ENCODE data around the gene CD8A.
"Not testable (repeated sequence)": the region's sequence is repeated elsewhere in the genome, so short reads cannot be mapped to it uniquely, and the experiment has no call there.

The CD8A gene

GRCh38 chr2:86776532-86776931 lies 14.2 kb downstream of the CD8A start:
- no peak for DNase-seq

DNA sequence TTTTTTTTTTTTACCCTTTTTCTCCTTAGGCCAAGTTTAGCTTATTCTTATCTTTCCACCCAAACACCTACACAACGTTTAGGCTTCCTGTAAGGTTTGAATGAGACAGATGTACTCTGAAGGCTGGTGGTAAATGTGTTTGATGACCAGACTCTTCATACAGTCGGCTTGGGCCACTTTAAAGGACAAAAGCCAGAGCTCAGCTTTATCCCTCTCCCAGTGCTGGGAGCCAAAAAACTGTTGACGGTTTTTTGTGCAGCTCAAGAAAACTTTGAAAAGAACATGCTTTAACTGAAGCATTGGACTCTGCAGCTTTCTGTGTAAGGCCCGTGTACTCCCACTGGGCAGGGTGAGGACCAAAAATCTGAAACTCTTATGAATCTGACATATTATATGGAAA lies 15.4 kb downstream of the CD8A start:
- DNase-seq = no peak

DNA sequence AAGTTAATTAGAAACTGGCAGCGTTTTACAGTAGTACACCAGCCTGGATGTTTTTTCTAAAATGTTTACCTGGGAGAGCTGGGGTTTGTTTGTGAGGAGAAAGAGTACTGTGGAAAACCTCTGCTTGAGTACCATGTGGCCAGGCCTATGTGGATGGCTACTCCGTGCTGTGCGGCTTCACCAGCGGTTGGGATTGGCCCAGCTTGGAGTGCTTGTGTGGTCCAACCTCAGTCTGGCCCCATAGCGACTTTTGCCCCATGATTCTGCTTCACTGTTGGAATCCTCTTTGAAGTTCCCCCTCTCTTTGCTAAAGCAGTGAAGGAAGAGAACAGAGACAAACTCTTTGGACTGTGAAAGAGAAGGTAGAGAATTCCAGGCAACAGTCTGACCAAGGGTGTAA lies 15.9 kb downstream of the CD8A start:
- DNase-seq = no peak

DNA sequence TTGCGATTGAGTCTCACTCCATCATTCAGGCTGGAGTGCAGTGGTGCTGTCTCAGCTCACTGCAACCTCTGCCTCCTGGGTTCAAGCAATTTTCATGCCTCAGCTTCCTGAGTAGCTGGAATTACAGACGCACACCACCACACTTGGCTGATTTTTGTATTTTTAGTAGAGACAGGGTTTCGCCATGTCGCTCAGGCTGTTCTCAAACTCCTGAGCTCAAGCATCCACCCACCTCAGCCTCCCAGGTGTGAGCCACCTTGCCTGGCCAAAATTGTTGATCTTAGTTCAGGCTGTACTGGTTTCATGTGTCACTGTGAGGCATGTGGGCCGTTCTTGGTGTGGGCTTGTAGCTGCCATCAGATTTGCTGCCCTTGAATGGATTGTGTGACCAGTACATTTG lies 18.1 kb downstream of the CD8A start:
- no peak for DNase-seq

DNA sequence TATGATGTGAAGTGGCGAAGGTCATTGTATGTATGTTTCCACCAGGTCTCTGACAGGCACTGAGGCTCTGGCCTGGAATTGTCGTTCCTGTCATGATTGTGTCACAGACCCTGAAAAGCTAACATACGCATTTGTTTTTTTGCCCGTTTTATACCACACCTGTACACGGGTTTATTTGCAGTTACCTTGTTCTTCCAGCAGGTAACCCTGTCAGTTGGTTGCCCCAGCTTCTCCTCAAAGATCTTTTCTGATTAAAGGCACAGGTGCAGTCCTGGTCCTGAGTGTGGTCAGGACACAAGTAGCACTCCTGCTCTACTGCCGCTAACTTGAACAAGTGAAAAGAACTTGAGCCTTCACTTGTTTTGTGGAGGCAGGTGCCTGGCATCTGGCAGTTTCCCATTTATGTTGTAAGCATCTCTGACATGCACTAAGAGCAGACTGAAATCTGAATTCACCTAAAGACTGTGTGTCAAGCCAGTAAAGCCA lies 19.9 kb downstream of the CD8A start:
- no peak for DNase-seq

DNA sequence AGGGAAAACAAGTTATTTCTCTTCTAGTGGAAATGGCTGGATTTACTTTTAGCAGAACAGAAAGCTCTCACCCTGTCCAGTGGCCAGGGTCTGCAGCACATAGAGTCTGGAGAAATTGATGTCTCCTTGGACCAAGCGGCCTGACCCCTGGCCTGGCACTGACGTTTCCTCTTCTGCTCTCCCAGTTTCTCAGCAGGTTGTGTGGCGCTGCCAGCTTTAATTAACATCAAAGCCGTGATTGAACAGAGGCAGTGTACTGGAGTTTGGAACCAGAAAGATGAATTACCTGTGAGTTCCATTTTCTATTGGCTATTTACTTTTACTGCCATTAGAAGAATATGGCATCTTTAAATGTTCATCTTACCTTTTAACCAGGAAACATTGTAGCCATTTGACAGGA lies 20.9 kb downstream of the CD8A start:
- no peak for DNase-seq

DNA sequence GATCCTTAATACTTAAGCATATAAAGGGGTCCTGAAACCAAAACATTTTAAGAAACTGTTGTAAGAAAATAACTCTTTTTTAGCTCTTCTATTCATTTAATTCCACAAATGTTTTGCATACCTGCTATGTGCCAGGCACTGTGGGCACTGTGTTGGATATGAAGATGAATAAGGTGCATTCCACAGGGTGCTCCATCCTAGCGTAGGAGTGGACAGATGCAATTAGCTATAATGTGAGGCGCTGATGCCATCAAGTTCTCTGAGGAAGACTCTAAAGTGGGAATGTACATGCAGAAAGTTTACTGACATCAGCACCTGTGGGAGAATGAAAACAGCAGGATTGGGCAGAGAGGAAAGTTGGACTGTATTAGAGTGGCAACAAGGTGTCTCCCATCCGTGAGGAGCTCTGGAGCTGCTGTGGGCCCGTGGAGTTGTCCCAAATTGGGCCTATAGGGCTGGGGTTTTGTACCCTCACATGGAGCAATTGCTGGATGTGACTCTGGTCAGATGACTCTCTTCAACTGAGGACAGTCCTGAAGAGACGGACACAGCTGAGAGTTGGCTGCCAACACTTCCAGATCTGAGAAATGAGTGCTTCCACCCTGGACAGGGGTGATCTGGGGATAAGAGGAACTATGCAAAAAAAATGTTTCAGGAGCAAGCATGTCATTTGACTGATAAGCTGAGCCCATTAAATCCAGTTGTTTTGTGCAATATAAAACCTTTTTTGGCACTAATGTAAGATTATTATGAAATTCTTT lies 22.3 kb downstream of the CD8A start:
- no peak for DNase-seq

GRCh38 chr2:86765310-86765695 lies 25.4 kb downstream of the CD8A start:
- no peak for DNase-seq

- DNase-seq = peak; percentile 43
Observed at GRCh38 chr2:86764661-86765309, 25.9 kb downstream of the CD8A start.

- no peak for DNase-seq
Observed at GRCh38 chr2:86760371-86760770, 30.3 kb downstream of the CD8A start.

GRCh38 chr2:86758405-86758804 lies 32.3 kb downstream of the CD8A start:
- no peak for DNase-seq

DNA sequence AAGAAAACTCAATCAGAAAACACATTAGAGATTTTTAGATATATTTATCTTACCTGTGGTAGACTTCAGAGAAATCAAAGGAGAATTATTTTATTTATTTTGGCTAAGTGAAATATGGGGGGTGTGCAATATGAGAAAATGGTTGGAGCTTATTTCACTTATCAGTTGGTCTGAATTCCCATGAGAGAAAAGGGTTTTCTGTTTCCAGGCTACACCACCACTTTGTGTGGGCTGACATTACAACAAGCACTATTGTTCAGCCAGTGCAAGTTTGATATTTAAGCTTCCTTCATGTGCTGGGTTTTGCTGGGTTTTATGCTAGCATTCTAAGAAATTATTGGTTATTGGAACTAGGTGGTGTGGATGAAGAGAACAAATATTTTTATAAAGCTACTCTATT lies 37.1 kb downstream of the CD8A start:
- no peak for DNase-seq

DNA sequence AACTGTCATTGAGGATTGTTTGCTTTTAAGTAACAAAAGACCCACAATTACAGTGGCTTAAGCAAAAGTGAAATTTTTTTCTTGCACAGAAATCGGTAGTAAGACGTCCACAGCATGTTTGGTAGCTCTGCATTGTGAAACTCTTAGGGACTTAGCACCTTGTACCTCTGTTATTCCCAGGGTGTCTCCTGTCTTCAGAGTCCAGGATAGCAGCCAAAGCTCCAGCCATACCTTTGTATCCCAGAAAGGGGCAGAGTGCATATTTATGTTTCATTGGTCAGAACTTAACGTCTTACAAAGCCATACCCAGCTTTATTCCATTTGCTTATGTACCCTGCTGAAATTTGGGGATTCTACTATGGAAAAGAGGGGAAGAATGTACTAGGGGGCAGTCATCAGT lies 37.8 kb downstream of the CD8A start:
- no peak for DNase-seq

DNA sequence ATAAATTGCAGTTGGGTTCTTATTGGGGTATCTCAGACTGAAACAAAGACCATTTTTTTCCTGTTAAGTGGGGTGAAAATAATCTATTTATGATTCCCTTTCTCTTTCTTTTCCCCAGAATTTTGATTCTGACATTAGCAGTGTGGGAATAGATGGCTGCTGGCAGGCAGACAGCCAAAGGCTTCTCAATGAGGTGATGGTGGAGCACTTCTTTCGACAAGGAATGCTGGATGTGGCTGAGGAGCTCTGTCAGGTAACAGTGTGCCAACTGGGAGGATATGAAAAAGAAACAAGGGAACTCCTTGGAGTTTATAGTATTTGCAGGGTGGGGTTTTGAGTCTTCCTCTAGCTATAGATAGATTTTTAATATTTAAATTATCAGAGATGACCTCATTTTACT lies 38.9 kb downstream of the CD8A start:
- no peak for DNase-seq

GRCh38 chr2:86750240-86750839 lies 40.4 kb downstream of the CD8A start:
- no peak for DNase-seq

- no peak for DNase-seq
Observed at GRCh38 chr2:86747711-86748639, 42.7 kb downstream of the CD8A start.

- DNase-seq = no peak
Observed at GRCh38 chr2:86746939-86747338, 43.8 kb downstream of the CD8A start.

GRCh38 chr2:86744152-86744551 lies 46.6 kb downstream of the CD8A start:
- DNase-seq = no peak

DNA sequence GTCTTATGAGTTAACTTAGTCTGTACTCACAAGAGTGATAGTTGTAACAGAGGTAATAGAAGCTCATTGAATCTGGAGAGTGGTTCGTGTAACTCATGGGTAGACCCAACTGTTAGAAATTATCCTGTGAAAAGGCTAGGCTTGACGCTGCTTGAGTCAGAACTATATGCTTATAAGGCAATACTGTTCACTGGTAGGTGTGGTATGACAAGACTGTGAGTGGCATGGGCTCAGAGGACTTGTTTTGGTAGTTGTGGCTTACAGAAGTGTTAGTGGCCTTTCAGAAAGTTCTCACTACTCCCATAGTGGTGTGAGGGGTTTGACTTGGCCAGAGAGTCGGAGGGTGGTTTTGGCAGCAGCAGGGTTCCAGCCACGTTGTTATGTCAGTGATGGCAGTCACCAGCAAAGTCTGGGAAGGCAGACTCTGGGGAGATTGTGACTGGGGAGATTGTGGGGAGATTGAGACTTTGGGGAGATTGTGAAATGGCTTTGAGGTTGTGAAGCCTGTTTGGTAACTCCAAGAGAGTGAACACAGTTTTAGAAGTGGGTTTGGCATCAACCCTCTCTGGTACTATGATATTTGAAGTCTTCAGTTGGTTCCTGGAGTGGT lies 48.7 kb downstream of the CD8A start:
- not testable (repeated sequence) for DNase-seq

DNA sequence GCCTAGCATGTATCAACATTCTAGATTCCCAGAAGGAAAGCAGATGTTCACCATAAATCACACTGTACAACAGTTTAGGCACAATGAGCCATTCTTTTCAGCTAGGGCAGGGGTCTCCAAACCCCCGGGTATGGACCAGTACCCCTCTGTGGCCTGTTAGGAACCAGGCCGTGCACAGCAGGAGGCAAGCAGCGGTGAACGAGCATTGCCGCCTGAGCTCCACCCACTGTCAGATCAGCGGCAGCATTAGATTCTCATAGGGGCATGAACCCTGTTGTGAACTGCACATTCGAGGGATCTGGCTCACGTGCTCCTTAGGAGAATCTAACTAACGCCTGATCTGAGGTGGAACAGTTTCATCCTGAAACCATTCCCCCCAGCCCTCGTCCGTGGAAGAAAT lies 50.8 kb downstream of the CD8A start:
- not testable (repeated sequence) for DNase-seq

DNA sequence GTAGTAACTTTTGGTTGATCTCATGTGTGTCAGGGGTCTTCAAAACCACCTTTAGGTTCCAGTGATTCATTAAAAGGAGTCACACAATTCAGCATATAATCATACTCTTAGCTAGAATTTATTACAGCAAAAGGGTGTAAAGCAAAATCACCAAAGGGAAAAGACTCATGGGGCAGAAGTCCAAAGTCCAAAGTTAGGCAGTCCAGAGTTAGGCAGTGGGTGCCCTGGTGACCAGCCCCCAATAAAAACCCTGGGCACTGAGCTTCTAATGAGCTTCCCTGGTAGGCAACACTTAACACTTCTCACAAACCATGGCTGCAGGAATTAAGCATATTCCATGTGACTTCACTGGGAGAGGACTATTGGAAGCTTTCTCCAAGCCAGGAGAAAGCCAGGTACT lies 51.2 kb downstream of the CD8A start:
- not testable (repeated sequence) for DNase-seq

DNA sequence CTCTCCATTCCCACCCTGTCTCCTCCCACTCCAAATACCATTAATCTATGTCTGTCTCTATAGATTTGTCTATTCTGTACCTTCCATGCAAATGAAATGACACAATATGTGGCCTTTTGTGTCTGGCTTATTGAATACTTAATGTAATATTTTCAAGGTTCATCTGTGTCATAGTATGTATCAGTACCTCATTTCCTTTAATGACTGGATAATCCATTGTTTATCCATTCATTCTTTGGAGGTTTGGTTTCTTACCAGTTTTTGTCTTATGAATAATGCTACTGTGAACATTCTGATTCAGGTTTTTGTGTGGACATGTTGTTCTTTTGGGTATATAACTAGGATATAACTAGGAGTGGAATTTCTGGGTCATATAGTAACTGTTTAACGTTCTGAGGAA lies 55.8 kb downstream of the CD8A start:
- DNase-seq = not testable (repeated sequence)

All from stimulated activated CD8-positive, alpha-beta memory T cell treated with anti-CD3 and anti-CD28 coated beads, Interleukin-4, amount 100 ng/mL, for 48 hours (primary cell).